Panc1 (cell line): ENCODE measurements around the gene ARHGAP6.

ENCODE experiments used
- TCF7L2 ChIP-seq: IDR thresholded peaks from 2 replicates; pipeline ENCODE4 v1.6.1; 2011; ENCODE audit warnings: mild to moderate bottlenecking, low read depth, low read length, inconsistent platforms
- TF ChIP-seq, protein P1 (sequence below): fragments of 450-650 bp; IDR thresholded peaks from 2 replicates; pipeline ENCODE4 v1.5.1; 2017; ENCODE audit warnings: mild to moderate bottlenecking
- TF ChIP-seq, protein P2 (sequence below), 2 experiments: IDR thresholded peaks; 2 replicates each; pipeline ENCODE4 v1.6.1; 2011 to 2012; ENCODE audit warnings: low read depth in 2 of 2, control low read depth in 1 of 2, low read length in 1 of 2, mild to moderate bottlenecking in 1 of 2, moderate library complexity in 1 of 2; ENCODE audit not compliant: insufficient read depth in 1 of 2

DNA sequence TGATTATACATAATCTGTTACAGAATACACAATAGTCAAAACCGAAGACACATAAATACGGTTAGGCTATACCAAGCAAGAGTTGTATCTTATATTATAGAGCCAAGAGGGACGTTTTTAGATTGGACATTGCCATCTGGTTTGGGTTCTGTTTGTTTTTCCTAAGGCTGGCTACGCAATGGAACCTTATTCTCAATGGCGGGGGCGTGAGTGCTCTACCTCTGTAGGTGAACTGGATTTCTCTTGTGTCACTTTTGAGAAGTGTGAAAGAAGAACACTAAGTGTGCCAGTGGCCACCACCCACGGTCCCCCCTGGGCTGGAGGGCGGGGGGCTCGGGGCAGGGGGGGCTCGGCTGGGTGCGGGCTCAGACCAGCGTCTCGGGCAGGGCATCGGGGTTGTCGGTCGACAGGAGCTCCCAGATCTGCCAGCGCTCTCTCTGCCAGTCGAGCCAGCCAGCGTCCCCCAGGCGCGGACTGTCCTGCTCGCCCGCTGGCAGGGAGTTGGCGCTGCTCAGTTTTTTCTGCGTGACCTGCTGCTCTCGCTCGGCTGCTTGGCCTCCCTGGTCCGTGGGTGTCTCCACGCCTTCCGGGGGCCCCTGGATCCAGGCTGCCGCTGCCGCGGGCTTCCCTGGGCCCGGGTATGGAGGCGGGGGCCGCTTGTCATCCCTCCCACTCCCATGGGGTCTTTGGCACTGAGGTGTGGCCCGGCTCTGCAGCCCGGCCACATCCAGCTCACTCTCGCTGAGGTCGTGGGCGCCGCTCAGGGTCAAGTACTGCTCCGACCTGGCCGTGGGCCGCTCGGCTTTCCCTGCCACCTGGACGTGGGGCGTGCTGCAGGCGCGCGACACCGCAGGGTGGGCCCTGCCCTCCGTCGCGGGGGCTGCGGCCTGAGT lies 527.0 kb downstream of the ARHGAP6 start:
- TF ChIP-seq, protein P1, sequence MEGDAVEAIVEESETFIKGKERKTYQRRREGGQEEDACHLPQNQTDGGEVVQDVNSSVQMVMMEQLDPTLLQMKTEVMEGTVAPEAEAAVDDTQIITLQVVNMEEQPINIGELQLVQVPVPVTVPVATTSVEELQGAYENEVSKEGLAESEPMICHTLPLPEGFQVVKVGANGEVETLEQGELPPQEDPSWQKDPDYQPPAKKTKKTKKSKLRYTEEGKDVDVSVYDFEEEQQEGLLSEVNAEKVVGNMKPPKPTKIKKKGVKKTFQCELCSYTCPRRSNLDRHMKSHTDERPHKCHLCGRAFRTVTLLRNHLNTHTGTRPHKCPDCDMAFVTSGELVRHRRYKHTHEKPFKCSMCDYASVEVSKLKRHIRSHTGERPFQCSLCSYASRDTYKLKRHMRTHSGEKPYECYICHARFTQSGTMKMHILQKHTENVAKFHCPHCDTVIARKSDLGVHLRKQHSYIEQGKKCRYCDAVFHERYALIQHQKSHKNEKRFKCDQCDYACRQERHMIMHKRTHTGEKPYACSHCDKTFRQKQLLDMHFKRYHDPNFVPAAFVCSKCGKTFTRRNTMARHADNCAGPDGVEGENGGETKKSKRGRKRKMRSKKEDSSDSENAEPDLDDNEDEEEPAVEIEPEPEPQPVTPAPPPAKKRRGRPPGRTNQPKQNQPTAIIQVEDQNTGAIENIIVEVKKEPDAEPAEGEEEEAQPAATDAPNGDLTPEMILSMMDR: no peak
- TF ChIP-seq TCF7L2: no peak
- TF ChIP-seq, protein P2, sequence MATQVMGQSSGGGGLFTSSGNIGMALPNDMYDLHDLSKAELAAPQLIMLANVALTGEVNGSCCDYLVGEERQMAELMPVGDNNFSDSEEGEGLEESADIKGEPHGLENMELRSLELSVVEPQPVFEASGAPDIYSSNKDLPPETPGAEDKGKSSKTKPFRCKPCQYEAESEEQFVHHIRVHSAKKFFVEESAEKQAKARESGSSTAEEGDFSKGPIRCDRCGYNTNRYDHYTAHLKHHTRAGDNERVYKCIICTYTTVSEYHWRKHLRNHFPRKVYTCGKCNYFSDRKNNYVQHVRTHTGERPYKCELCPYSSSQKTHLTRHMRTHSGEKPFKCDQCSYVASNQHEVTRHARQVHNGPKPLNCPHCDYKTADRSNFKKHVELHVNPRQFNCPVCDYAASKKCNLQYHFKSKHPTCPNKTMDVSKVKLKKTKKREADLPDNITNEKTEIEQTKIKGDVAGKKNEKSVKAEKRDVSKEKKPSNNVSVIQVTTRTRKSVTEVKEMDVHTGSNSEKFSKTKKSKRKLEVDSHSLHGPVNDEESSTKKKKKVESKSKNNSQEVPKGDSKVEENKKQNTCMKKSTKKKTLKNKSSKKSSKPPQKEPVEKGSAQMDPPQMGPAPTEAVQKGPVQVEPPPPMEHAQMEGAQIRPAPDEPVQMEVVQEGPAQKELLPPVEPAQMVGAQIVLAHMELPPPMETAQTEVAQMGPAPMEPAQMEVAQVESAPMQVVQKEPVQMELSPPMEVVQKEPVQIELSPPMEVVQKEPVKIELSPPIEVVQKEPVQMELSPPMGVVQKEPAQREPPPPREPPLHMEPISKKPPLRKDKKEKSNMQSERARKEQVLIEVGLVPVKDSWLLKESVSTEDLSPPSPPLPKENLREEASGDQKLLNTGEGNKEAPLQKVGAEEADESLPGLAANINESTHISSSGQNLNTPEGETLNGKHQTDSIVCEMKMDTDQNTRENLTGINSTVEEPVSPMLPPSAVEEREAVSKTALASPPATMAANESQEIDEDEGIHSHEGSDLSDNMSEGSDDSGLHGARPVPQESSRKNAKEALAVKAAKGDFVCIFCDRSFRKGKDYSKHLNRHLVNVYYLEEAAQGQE (IDR thresholded peaks at IDR 0.05; ENCODE audit: insufficient read depth in 1 of 2, low read depth in 2 of 2, low read length in 1 of 2): no peak
